Activated naive CD4-positive, alpha-beta T cell treated with Interleukin-2 at 50 U/mL for 16 hours (primary cell): ENCODE results near the gene ZNF627.
"Not testable (repeated sequence)": the region's sequence is repeated elsewhere in the genome, so short reads cannot be mapped to it uniquely, and the experiment has no call there.

ENCODE experiments used
- DNase-seq: peaks from one replicate; pipeline ENCODE4 v3.0.0-alpha.2; 2020

Gene ZNF627

DNA sequence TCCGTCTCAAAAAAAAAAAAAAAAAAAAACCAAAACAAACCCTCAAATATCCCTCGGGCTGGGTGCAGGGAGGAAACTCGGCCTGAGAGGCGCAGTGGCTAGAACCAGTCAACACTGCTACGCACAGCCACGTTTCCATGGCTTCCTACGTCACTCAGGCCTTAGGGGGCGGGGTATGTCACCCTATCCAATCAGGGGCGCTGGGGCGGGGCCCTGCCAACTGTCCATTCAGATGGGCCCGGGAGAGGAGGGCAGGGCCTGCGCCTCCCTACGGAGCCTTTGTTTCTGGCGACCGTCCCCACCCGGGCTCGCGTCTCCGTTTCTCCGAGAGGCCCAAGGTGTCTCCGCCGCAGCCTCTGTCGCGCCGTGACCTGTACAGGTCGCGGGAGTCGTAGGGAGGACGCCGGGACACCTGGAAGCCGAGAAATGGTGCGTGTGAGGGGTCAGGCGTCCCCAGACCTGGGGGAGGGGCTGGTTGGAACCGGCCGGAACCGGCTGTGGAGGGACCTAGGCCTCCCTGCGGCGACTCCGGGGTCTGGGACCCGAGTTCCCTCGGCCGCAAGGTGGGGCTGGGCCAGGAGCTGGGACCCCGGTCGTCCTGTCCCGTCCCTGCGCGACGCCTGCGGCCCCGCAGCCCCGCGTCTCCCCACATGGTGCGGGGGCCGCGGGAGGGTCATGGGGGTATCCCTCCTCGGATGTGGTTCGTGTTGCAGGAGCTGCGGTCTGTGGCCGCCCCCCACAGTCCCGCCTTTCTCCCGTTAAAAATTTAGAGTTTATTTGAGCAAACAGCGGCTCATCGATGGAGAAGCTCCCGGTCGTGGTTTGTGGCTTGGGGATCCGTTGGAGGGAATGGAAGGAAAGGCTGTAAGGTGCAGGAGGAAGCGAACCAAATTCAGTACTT is at the start of gene ZNF627:
TSS of gene ZNF627 (plus strand) at position 282 of the 901 bp plus-strand sequence. CDS start at position 427, 145 bp downstream.
- DNase-seq: peak; percentile 98

- DNase-seq: no peak
Measured at GRCh38 chr19:11547929-11548700, 49.2 kb upstream of the ZNF627 start.

- no peak for DNase-seq
Measured at GRCh38 chr19:11549386-11549953, 47.8 kb upstream of the ZNF627 start.

DNA sequence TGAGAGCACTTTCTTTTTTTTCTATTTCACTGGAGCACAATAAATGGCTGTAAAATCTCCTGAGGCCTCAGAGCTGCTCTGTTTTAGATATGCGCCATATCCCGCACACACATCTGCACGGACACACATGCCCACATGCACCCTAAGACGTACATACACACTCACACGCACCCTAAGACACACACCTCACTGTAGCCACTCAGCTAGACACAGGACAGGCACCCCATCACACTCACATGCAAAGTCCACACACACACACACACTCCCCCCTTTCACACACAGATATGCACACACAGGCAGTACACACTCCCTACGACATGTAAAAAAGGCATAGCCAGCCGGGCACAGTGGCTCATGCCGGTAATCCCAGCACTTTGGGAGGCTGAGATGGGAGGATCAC is 47.0 kb upstream of the ZNF627 start:
- DNase-seq: no peak

GRCh38 chr19:11551603-11552235 is 45.6 kb upstream of the ZNF627 start:
- DNase-seq: no peak

DNA sequence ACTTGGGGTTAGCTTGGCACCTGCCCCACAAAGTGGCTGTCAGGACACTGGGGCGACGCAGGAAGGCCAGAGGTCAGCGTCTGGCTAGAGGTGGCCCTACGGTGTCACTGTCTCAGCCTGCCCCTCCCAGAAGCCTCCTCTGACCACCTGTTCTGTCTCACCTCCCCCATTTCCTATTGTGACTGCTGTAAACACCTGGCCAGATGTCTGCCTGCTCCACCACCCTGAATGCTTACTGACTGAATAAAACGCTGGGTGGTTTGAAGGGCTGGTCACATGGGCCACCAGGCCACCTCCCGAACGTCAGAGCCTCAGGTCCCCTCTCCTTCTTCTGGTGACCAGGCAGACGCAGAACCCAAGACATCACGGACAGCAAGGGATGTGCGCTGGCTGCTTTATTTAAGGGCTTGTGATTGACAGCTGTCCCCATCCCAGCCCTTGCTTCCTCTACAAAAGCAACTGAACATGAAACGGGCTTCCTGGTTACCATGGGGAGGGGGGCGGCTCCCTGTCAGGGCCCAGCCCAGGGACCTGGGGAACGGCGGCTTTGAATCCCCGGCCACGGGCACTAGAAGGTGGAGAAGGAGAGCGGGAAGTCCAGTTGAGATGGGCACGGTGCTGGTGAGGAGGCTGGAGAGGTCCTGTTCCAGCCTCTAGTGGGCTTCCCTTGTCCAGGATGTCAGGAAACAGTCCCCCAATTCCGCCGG is 44.5 kb upstream of the ZNF627 start:
- no peak for DNase-seq

DNA sequence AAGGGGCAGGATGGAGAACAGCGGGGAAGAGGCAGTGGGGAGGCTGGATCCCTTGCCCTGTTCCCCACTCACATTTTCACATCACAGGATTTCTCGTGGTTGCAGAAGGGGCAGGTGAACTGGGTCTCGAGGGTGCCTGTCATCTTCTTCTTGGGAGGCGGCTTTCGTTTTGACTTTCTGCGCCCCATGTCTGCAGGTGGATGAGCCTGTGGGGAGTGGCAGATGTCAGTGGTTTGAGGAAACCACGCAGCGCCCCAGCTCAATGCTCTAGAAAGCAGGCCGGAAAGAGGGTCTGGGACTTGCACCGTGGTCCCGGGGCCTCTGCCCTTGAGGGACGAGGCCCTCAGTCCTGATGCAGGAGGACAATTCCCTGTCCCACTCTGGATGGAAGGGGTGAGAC is 43.1 kb upstream of the ZNF627 start:
- DNase-seq: no peak

DNA sequence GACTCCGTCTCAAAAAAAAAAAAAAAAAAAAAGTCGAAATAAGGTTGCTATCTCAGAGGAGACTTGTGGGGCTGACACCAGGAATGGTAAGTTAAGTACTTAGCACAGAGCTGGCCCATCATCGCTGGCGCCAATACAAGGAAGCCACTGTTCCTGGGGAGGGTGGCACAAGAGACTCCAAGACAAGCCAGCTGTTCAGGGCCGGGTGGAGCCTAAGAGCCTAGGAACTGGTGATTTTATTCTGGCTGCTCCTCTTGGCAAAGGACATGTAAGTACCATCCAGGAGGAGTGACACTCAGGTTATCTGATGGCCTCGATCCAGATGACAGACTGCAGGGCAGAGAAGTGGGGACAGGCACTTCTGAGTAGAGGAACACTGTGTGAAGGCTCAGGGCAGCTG is 42.0 kb upstream of the ZNF627 start:
- no peak for DNase-seq

- no peak for DNase-seq
Measured at GRCh38 chr19:11556634-11557420, 40.5 kb upstream of the ZNF627 start.

DNA sequence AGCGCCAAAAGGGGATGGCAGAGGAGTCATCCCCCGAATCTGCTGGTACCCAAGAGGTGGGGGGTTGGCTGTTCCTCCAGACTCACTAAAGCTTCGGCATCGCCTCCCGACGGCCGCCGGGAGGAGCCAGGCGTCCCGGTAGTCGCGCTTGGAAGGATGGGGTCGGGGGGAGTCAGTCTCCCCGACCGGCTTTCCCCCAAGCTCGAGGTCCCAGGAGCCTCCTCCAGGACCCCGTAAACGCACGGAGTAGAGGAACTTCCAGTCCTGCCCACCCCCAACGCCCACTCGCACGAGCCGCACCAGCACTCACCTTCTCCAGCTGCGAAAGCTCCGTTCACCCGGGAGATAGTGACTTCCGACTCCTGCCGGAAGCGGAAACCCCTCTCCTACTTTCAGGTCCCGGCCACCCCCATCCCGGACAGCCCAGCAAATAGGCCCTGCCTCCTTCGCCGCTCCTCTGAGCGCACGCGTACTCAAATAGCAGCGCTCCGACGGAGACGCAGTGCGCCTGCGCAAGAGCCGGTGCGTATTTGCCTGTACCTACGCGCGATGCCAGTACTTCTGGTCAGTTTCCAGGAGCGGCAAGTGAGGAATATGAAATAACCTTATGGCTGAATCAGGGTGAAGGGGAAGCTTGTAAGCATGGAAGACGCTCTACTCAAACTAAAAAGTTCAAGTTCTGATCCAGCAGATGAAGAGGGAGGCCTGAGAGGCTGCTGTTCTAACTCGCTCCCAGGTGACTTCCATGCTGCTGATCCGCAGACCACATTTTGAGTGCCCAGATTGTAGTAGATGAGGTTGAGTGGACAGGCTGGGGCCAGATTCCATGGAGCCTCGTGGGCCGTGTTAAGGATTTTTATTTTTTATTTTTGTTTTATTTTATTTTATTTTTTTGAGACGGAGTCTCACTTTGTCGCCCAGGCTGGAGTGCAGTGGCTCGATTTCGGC is 38.1 kb upstream of the ZNF627 start, which contains the start of gene ELOF1:
TSS of gene ELOF1 (minus strand) at position 350 of the 948 bp plus-strand sequence. CDS start 4,883 bp downstream, outside the sequence.
- peak; percentile 96 for DNase-seq

DNA sequence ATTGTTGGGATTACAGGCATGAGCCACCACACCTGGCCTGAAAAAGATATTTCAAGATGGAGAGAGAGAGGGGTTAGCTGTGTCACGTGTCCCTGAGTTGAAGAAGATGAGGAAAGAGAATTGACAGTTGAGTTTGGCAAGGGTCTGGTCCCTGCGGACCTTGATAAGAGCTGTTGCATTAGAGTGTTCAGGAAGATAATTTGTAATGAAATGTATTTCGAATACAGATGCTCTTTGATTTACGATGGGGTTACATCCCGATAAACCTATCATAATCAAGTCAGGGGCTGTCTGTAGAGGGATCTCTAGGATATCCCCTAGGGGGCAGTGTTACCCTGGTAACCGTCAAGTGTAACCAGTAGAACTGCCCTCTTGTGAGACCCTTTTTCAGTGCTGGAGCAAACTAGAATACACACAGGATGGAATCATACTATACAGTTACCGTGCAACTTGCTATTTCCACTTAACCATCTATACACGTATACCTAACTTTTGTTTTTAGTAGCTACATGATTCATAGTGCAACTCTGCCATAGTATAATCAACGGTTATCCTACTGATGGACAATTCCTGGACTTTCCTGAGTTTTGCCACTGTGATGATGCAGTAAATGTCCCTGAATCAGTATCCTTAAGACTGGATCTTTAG is 36.8 kb upstream of the ZNF627 start:
- peak; percentile 49 for DNase-seq

GRCh38 chr19:11563532-11563931 is 33.8 kb upstream of the ZNF627 start:
- DNase-seq: no peak

GRCh38 chr19:11564082-11564807 is 33.0 kb upstream of the ZNF627 start:
- not testable (repeated sequence) for DNase-seq

GRCh38 chr19:11565649-11565980 is 31.7 kb upstream of the ZNF627 start:
- not testable (repeated sequence) for DNase-seq

DNA sequence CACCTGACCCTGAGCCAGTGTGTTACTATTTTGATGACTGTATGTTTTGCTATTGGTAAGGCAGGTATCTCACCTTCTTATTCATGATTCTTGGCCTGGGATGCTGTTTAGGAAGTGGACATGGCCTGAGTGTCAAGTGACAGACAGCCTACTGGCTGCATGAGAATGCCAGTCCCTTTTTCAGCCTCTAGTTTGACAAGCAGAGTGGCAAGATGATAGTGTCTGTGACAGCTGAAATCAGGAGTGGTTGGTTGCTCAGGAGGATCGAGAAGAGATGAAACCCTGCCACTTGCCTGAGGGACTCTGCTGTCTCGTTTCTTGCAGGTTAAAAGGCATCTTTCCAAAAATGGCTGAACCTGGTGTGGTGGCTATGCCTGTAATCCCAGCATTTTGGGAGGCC is 31.1 kb upstream of the ZNF627 start:
- no peak for DNase-seq

DNA sequence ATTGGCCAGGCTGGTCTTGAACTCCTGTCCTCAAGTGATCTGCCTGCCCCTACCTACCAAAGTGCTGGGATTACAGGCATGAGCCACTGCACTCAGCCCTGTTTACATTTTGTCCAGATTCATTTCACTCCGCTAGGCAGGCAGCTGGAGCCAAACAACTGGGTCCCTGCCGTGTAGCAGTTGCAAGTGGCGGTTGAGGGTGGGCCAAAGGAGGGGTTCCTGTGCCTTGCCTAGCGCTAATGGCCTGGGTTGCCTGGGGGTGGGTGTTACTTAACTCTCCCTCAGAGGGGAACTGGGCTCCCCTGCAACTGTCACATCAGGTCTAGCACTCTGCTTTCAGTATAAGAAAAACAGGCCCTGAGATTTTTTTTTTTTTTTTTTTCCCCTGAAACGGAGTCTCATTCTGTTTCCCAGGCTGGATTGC is 27.2 kb upstream of the ZNF627 start:
- no peak for DNase-seq

- not testable (repeated sequence) for DNase-seq
Measured at GRCh38 chr19:11573354-11573753, 23.9 kb upstream of the ZNF627 start.

GRCh38 chr19:11573763-11574162 is 23.5 kb upstream of the ZNF627 start:
- not testable (repeated sequence) for DNase-seq

GRCh38 chr19:11574689-11575088 is 22.6 kb upstream of the ZNF627 start:
- no peak for DNase-seq
